Neural cell (in vitro differentiated cells): ENCODE results near the gene HELZ2. TPM values are rescaled to one million over a fixed set of nuclear protein-coding genes. Genes with fewer than 3 reads are reported as not detected.

Experiments
- H2AFZ ChIP-seq: fragments of 200-600, 300-800 bp; sonication (generic), shearing (Covaris generic); 2 replicates; pipeline ENCODE4 v1.6.0; 2014; ENCODE audit warnings: low read depth, mild to moderate bottlenecking, antibody characterized with exemption, low read length, moderate library complexity
- H3F3A ChIP-seq: fragments of 200-600 bp; shearing (Covaris generic); 2 replicates; pipeline ENCODE4 v1.6.1; 2016; ENCODE audit warnings: mild to moderate bottlenecking, moderate library complexity, mixed read lengths, antibody characterized with exemption, low read length; ENCODE audit not compliant: insufficient read depth, poor library complexity, severe bottlenecking
- H3K27ac ChIP-seq: fragments of 200-600, 300-800 bp; sonication (generic), shearing (Covaris generic); 2 replicates; pipeline ENCODE4 v1.5.1; 2014; ENCODE audit warnings: mild to moderate bottlenecking, low read length, moderate library complexity
- H3K27me3 ChIP-seq: fragments of 300-800, 200-600 bp; sonication (generic), shearing (Covaris generic); 2 replicates; pipeline ENCODE4 v1.6.0; 2014; ENCODE audit warnings: mild to moderate bottlenecking, low read depth, low read length, moderate library complexity; ENCODE audit not compliant: insufficient read depth
- H3K36me3 ChIP-seq: fragments of 300-800, 200-600 bp; sonication (generic), shearing (Covaris generic); 2 replicates; pipeline ENCODE4 v1.5.1; 2014; ENCODE audit warnings: mild to moderate bottlenecking, antibody characterized with exemption, low read length, moderate library complexity; ENCODE audit not compliant: insufficient read depth
- H3K4me2 ChIP-seq: fragments of 300-800, 200-600 bp; sonication (generic), shearing (Covaris generic); 2 replicates; pipeline ENCODE4 v1.6.0; 2014; ENCODE audit warnings: mild to moderate bottlenecking, low read length
- H3K4me3 ChIP-seq: fragments of 300-800, 200-600 bp; sonication (generic), shearing (Covaris generic); 2 replicates; pipeline ENCODE4 v1.5.1; 2014; ENCODE audit warnings: mild to moderate bottlenecking, low read length, moderate library complexity
- H3K79me2 ChIP-seq: fragments of 200-600 bp; shearing (Covaris generic); replicated peaks from 2 replicates; pipeline ENCODE4 v1.6.0; 2014; ENCODE audit warnings: mild to moderate bottlenecking, low read length, moderate library complexity; ENCODE audit not compliant: insufficient read depth
- H3K9ac ChIP-seq: fragments of 300-800, 200-600 bp; sonication (generic), shearing (Covaris generic); 2 replicates; pipeline ENCODE4 v1.6.1; 2016; ENCODE audit warnings: mild to moderate bottlenecking, low read length, mixed read lengths
- H3K9me2 ChIP-seq: fragments of 200-600 bp; shearing (Covaris generic); 2 replicates; pipeline ENCODE4 v1.6.1; 2016; ENCODE audit warnings: mild to moderate bottlenecking, low read length, mixed read lengths; ENCODE audit not compliant: insufficient read depth
- H3K9me3 ChIP-seq: fragments of 200-600, 300-800 bp; sonication (generic), shearing (Covaris generic); 2 replicates; pipeline ENCODE4 v1.6.1; 2016; ENCODE audit warnings: mild to moderate bottlenecking, mixed run types, low read length, moderate library complexity, mixed read lengths
- H4K20me1 ChIP-seq: fragments of 200-600 bp; shearing (Covaris generic); 2 replicates; pipeline ENCODE4 v1.6.1; 2016; ENCODE audit warnings: mild to moderate bottlenecking, mixed run types; ENCODE audit not compliant: insufficient read depth
- EP300 ChIP-seq: fragments of 450-650 bp; conservative IDR thresholded peaks from 2 replicates; pipeline ENCODE4 v1.6.1; 2014; ENCODE audit warnings: antibody characterized with exemption, mild to moderate bottlenecking, moderate library complexity; ENCODE audit not compliant: poor library complexity, severe bottlenecking
- EZH2 ChIP-seq: fragments of 200-600, 300-800 bp; shearing (Covaris generic), sonication (generic); IDR thresholded peaks from 2 replicates; pipeline ENCODE4 v1.6.1; 2014; ENCODE audit warnings: antibody characterized with exemption, low read length, borderline replicate concordance, mild to moderate bottlenecking; ENCODE audit not compliant: insufficient read depth, poor library complexity, severe bottlenecking
- MXI1 ChIP-seq: fragments of 450-650 bp; conservative IDR thresholded peaks from 2 replicates; pipeline ENCODE4 v1.6.1; 2014; ENCODE audit warnings: antibody characterized with exemption, mild to moderate bottlenecking; ENCODE audit not compliant: poor library complexity, severe bottlenecking
- POLR2AphosphoS5 ChIP-seq: IDR thresholded peaks from 2 replicates; pipeline ENCODE4 v1.6.1; 2012
- RAD21 ChIP-seq: fragments of 450-650 bp; conservative IDR thresholded peaks from 2 replicates; pipeline ENCODE4 v1.6.1; 2014; ENCODE audit warnings: antibody characterized with exemption, mild to moderate bottlenecking, moderate library complexity
- SMC3 ChIP-seq: fragments of 450-650 bp; conservative IDR thresholded peaks from 2 replicates; pipeline ENCODE4 v1.6.1; 2014; ENCODE audit warnings: antibody characterized with exemption, mild to moderate bottlenecking, moderate library complexity; ENCODE audit not compliant: poor library complexity
- TAF1 ChIP-seq: IDR thresholded peaks from 2 replicates; pipeline ENCODE4 v1.6.1; 2012; ENCODE audit warnings: low read depth
- polyA plus RNA-seq: library from polyadenylated mRNA; depleted of rRNA; stranded (reverse); fragments of >200 nt; gene quantifications from 2 replicates; pipeline ENCODE4 v1.2.3, GENCODE V29; 2014
- TF ChIP-seq, protein P1 (sequence below): fragments of 450-650 bp; IDR thresholded peaks from 2 replicates; pipeline ENCODE4 v1.5.1; 2014; ENCODE audit warnings: antibody characterized with exemption, mild to moderate bottlenecking, moderate library complexity; ENCODE audit not compliant: poor library complexity, severe bottlenecking
- TF ChIP-seq, protein P2 (sequence below): IDR thresholded peaks from 2 replicates; pipeline ENCODE4 v1.6.1; 2012; ENCODE audit warnings: borderline replicate concordance

Gene HELZ2
- polyA plus RNA-seq, 1 donor from 2014 or later = 1.3 TPM

DNA sequence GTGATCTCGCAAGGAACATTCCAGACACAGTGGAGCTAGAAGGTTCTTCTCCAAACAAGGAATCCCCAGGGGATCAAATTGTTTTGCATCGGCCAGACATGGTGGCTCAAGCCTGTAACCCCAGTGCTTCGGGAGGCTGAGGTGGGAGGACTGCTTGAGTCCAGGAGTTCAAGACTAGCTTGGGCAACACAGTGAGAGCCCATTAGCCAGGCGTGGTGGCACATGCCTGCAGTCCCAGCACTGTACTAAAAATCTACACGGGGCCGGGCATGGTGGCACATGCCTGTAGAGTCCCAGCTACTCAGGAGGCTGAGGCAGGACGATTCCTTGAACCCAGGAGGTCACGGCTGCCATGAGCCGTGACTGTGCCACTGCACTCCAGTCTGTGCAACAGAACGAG lies 37.6 kb upstream of the HELZ2 start:
- TF ChIP-seq, protein P1, sequence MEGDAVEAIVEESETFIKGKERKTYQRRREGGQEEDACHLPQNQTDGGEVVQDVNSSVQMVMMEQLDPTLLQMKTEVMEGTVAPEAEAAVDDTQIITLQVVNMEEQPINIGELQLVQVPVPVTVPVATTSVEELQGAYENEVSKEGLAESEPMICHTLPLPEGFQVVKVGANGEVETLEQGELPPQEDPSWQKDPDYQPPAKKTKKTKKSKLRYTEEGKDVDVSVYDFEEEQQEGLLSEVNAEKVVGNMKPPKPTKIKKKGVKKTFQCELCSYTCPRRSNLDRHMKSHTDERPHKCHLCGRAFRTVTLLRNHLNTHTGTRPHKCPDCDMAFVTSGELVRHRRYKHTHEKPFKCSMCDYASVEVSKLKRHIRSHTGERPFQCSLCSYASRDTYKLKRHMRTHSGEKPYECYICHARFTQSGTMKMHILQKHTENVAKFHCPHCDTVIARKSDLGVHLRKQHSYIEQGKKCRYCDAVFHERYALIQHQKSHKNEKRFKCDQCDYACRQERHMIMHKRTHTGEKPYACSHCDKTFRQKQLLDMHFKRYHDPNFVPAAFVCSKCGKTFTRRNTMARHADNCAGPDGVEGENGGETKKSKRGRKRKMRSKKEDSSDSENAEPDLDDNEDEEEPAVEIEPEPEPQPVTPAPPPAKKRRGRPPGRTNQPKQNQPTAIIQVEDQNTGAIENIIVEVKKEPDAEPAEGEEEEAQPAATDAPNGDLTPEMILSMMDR = no peak
- TF ChIP-seq EZH2 = no peak
- no peak for TF ChIP-seq POLR2AphosphoS5
- no peaks in the 10 kb centered on the region for H3K79me2 ChIP-seq
- no peaks in the 10 kb centered on the region for H3K36me3 ChIP-seq
- H3K4me3 ChIP-seq = no peak overlapping the region
- H3K9me2 ChIP-seq = no peaks in the 10 kb centered on the region
- no peak overlapping the region for H3K9ac ChIP-seq
- no peaks in the 10 kb centered on the region for H3K27me3 ChIP-seq
- H3K4me2 ChIP-seq = no peak overlapping the region
- H3K9me3 ChIP-seq = no peaks in the 10 kb centered on the region
- no peaks in the 10 kb centered on the region for H4K20me1 ChIP-seq
- no peak overlapping the region for H2AFZ ChIP-seq
- H3K27ac ChIP-seq = no peak overlapping the region
- no peaks in the 10 kb centered on the region for H3F3A ChIP-seq

DNA sequence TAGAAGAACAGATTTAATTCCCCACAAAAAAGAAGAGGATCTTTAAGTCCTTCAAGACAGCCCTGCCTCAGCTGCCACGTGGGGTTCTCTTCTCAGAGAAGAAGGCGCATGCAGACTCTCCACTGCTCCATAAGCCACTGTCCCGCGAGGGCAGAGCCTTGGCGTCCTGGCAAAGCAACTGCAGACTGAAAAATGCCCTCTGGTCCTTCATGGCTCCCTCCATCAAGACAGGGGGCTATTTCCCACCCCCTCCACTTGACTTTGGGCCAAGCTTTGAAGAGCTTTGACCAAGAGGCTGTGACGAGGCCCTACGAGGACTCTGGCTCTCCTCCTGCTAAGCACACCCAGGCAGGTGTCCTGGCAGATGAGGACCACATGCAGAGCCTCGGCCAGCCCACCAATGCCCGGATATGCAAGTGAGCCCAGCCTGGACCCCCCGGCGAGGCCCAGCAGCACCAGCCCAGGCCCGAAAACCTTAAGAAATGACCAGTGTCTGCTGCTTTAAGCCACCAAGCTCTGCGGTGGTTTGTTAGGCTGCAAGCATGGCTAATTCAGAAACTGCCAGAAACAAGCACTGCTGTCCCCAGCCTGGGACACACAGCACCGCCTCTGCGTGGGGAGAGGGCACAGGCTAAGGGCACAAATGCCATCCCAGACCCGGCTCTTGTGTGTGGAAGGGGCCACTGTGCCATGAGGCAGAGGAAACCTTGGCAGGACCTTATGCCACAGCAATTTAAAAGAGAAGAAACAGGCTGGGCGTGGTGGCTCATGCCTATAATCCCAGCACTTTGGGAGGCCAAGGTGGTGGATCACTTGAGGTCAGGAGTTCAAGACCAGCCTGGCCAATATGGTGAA lies 36.8 kb upstream of the HELZ2 start:
- no peak overlapping the region for H2AFZ ChIP-seq
- H3K4me2 ChIP-seq = no peak overlapping the region
- no peaks in the 10 kb centered on the region for H3K27me3 ChIP-seq
- H3K79me2 ChIP-seq = no peaks in the 10 kb centered on the region
- no peaks in the 10 kb centered on the region for H3K9me3 ChIP-seq
- no peaks in the 10 kb centered on the region for H4K20me1 ChIP-seq
- H3F3A ChIP-seq = no peaks in the 10 kb centered on the region
- TF ChIP-seq EP300 (no peak), MXI1 (no peak), SMC3 (no peak), TAF1 (no peak), RAD21 (no peak), POLR2AphosphoS5 (no peak), EZH2 (no peak)
- TF ChIP-seq, protein P2, sequence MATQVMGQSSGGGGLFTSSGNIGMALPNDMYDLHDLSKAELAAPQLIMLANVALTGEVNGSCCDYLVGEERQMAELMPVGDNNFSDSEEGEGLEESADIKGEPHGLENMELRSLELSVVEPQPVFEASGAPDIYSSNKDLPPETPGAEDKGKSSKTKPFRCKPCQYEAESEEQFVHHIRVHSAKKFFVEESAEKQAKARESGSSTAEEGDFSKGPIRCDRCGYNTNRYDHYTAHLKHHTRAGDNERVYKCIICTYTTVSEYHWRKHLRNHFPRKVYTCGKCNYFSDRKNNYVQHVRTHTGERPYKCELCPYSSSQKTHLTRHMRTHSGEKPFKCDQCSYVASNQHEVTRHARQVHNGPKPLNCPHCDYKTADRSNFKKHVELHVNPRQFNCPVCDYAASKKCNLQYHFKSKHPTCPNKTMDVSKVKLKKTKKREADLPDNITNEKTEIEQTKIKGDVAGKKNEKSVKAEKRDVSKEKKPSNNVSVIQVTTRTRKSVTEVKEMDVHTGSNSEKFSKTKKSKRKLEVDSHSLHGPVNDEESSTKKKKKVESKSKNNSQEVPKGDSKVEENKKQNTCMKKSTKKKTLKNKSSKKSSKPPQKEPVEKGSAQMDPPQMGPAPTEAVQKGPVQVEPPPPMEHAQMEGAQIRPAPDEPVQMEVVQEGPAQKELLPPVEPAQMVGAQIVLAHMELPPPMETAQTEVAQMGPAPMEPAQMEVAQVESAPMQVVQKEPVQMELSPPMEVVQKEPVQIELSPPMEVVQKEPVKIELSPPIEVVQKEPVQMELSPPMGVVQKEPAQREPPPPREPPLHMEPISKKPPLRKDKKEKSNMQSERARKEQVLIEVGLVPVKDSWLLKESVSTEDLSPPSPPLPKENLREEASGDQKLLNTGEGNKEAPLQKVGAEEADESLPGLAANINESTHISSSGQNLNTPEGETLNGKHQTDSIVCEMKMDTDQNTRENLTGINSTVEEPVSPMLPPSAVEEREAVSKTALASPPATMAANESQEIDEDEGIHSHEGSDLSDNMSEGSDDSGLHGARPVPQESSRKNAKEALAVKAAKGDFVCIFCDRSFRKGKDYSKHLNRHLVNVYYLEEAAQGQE = no peak
- TF ChIP-seq, protein P1 = no peak
- H3K4me3 ChIP-seq = no peak overlapping the region
- no peaks in the 10 kb centered on the region for H3K36me3 ChIP-seq
- H3K9ac ChIP-seq = no peak overlapping the region
- H3K9me2 ChIP-seq = no peaks in the 10 kb centered on the region
- no peak overlapping the region for H3K27ac ChIP-seq
